H1 (cell line): ENCODE measurements around the gene CLCN5. TPM values are rescaled to one million over a fixed set of nuclear protein-coding genes. Genes with fewer than 3 reads are reported as not detected.

Source experiments
- BRCA1 ChIP-seq: IDR thresholded peaks from 2 replicates; pipeline ENCODE4 v1.6.1; 2012; ENCODE audit warnings: low read depth, low read length, improper control_type of control experiment
- KDM1A ChIP-seq: fragments of 200-600, 300-600 bp; sonication (generic); IDR thresholded peaks from 2 replicates; pipeline ENCODE4 v1.7.1; 2016; ENCODE audit warnings: mild to moderate bottlenecking, low read length, borderline replicate concordance
- POLR2A ChIP-seq, 2 experiments: IDR thresholded peaks; 1 replicate in 1 of 2; 2 replicates in 1 of 2; pipeline ENCODE4 v1.6.1; 2011; ENCODE audit warnings: low read depth in 2 of 2, low read length in 2 of 2, mild to moderate bottlenecking in 2 of 2; ENCODE audit errors: control extremely low read depth in 1 of 2
- SIN3A ChIP-seq, 2 experiments: IDR thresholded peaks in 1 of 2; conservative IDR thresholded peaks in 1 of 2; 2 replicates each; pipeline ENCODE4 v1.6.1; 2011 to 2012; ENCODE audit warnings: low read length in 2 of 2, improper control_type of control experiment in 1 of 2, low read depth in 1 of 2, mild to moderate bottlenecking in 1 of 2
- polyA plus RNA-seq, 7 experiments: library from polyadenylated mRNA; depleted of rRNA in 3 of 7; stranded (reverse) in 5 of 7; unstranded in 2 of 7; fragments of >200 nt in 5 of 7; fragments of 200-250 nt in 2 of 7; gene quantifications; 1 replicate in 5 of 7; 2 replicates in 1 of 7; 4 replicates in 1 of 7; pipeline versions ENCODE4 v1.2.1 to v1.2.3, GENCODE V29; 2011 to 2013; ENCODE audit warnings: missing spikeins in 2 of 7, mixed read lengths in 2 of 7
- total RNA-seq: library from RNA; stranded (reverse); fragmentation: NEBNext Ultra II Directional; extraction: Animal tissue kit (Norgen Biotek cat#: 25700); gene quantifications from 2 replicates; pipeline ENCODE4 v1.2.1, GENCODE V29; 2021

The CLCN5 gene
- total and polyA plus RNA-seq, 2 of the 8 experiments (the other 6 are each of a cell fraction or from before 2014, with no cell fraction given), result 4.2 to 9.7 TPM

GRCh38 chrX:50111742-50112141, 189.3 kb downstream of the CLCN5 start (continued):
- TF ChIP-seq SIN3A (conservative IDR thresholded peaks at IDR 0.05 in 1 of 2, IDR thresholded peaks at IDR 0.05 in 1 of 2; ENCODE audit: low read depth in 1 of 2, low read length in 2 of 2) (no peak), BRCA1 (no peak), KDM1A (no peak), POLR2A (IDR thresholded peaks at IDR 0.05; ENCODE audit: control extremely low read depth in 1 of 2, low read depth in 2 of 2, low read length in 2 of 2) (no peak)
